SU-DHL-6 (cell line): ENCODE results near the gene UQCRFS1.
"Not testable (repeated sequence)": the region's sequence is repeated elsewhere in the genome, so short reads cannot be mapped to it uniquely, and the experiment has no call there.

Experiments
- H2AFZ ChIP-seq: fragments of 200-600 bp; sonication (generic); 2 replicates; pipeline ENCODE4 v1.6.1; 2014; ENCODE audit warnings: low read depth, mild to moderate bottlenecking, moderate library complexity, mixed read lengths, antibody characterized with exemption, low read length; ENCODE audit not compliant: severe bottlenecking
- H3F3A ChIP-seq: fragments of 200-600 bp; shearing (Covaris generic); 2 replicates; pipeline ENCODE4 v1.6.0; 2016; ENCODE audit warnings: antibody characterized with exemption, mild to moderate bottlenecking; ENCODE audit not compliant: insufficient read depth
- H3K27ac ChIP-seq: fragments of 200-600 bp; sonication (generic); 2 replicates; pipeline ENCODE4 v1.5.1; 2016; ENCODE audit warnings: low read depth, mild to moderate bottlenecking, low read length, moderate library complexity, mixed read lengths
- H3K27me3 ChIP-seq: fragments of 200-600 bp; sonication (generic), shearing (Covaris generic); 2 replicates; pipeline ENCODE4 v1.6.0; 2014; ENCODE audit warnings: mild to moderate bottlenecking, low read length
- H3K36me3 ChIP-seq: fragments of 200-600 bp; sonication (generic); 2 replicates; pipeline ENCODE4 v1.6.1; 2014; ENCODE audit warnings: mild to moderate bottlenecking, low read length, mixed read lengths
- H3K4me2 ChIP-seq: fragments of 300-600, 200-600 bp; shearing (Covaris generic), sonication (generic); 2 replicates; pipeline ENCODE4 v1.6.0; 2014; ENCODE audit warnings: low read length, low read depth, mild to moderate bottlenecking; ENCODE audit not compliant: poor library complexity, severe bottlenecking
- H3K4me3 ChIP-seq: fragments of 200-600 bp; sonication (generic); 2 replicates; pipeline ENCODE4 v1.5.1; 2014; ENCODE audit warnings: antibody characterized with exemption, low read length, mild to moderate bottlenecking, mixed read lengths; ENCODE audit not compliant: insufficient read depth, poor library complexity, severe bottlenecking
- H3K79me2 ChIP-seq: fragments of 200-600 bp; sonication (generic); 2 replicates; pipeline ENCODE4 v1.6.1; 2014; ENCODE audit warnings: mild to moderate bottlenecking, low read length, moderate library complexity; ENCODE audit not compliant: insufficient read depth
- H3K9ac ChIP-seq: fragments of 200-600 bp; sonication (generic); 2 replicates; pipeline ENCODE4 v1.7.0; 2014; ENCODE audit warnings: mild to moderate bottlenecking, low read length
- H3K9me2 ChIP-seq: fragments of 200-600 bp; sonication (generic); replicated peaks from 2 replicates; pipeline ENCODE4 v1.6.1; 2014; ENCODE audit warnings: low read length; ENCODE audit not compliant: insufficient read depth
- H3K9me3 ChIP-seq: fragments of 200-600 bp; sonication (generic); 2 replicates; pipeline ENCODE4 v1.6.1; 2014; ENCODE audit warnings: low read length, mixed read lengths; ENCODE audit not compliant: insufficient read depth
- H4K20me1 ChIP-seq: fragments of 200-600 bp; sonication (generic); 2 replicates; pipeline ENCODE4 v1.6.1; 2014; ENCODE audit warnings: low read depth, mild to moderate bottlenecking, antibody characterized with exemption, low read length, moderate library complexity, mixed read lengths
- EZH2phosphoT487 ChIP-seq: fragments of 200-600 bp; sonication (generic), shearing (Covaris generic); conservative IDR thresholded peaks from 2 replicates; pipeline ENCODE4 v1.6.1; 2018; ENCODE audit warnings: mild to moderate bottlenecking, antibody characterized with exemption, low read length, moderate library complexity, mixed read lengths
- TF ChIP-seq, protein P1 (sequence below): fragments of 200-600 bp; sonication (generic); IDR thresholded peaks from one replicate; pipeline ENCODE4 v1.5.1; 2017; ENCODE audit warnings: antibody characterized with exemption, mild to moderate bottlenecking, low read length, moderate library complexity; ENCODE audit not compliant: insufficient read depth, poor library complexity, severe bottlenecking

UQCRFS1 gene

DNA sequence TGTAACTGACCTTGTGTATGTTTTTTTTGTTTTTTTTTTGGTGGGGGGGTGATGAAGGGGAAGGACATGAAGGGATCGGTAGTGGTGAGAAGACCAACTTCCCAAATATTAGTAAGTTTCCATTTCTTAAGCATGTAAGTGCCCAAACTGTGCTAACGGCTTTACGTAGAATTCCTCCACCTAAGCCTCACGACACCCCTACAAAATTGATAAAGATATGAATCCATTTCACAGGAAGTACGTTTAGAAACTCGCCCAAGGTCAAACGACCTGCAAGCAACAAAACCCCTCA, 649 bp downstream of the UQCRFS1 start:
- H3K4me2 ChIP-seq = peak overlapping the region; percentile 71
- H2AFZ ChIP-seq = no peak overlapping the region
- H3K4me3 ChIP-seq = peak overlapping the region; percentile 84
- no peaks in the 10 kb centered on the region for H3K27me3 ChIP-seq
- H3F3A ChIP-seq = no peaks in the 10 kb centered on the region
- H3K9ac ChIP-seq = peak overlapping the region; percentile 94
- H3K36me3 ChIP-seq = peaks cover 6% of the 10 kb centered on the region; the same call in 1 of the 2 replicates
- H3K27ac ChIP-seq = peak overlapping the region; percentile 60
- H3K9me3 ChIP-seq = no peaks in the 10 kb centered on the region
- H4K20me1 ChIP-seq = peaks cover 20% of the 10 kb centered on the region
- peaks cover 48% of the 10 kb centered on the region for H3K79me2 ChIP-seq
- TF ChIP-seq, protein P1, sequence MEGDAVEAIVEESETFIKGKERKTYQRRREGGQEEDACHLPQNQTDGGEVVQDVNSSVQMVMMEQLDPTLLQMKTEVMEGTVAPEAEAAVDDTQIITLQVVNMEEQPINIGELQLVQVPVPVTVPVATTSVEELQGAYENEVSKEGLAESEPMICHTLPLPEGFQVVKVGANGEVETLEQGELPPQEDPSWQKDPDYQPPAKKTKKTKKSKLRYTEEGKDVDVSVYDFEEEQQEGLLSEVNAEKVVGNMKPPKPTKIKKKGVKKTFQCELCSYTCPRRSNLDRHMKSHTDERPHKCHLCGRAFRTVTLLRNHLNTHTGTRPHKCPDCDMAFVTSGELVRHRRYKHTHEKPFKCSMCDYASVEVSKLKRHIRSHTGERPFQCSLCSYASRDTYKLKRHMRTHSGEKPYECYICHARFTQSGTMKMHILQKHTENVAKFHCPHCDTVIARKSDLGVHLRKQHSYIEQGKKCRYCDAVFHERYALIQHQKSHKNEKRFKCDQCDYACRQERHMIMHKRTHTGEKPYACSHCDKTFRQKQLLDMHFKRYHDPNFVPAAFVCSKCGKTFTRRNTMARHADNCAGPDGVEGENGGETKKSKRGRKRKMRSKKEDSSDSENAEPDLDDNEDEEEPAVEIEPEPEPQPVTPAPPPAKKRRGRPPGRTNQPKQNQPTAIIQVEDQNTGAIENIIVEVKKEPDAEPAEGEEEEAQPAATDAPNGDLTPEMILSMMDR = no peak
- no peak for TF ChIP-seq EZH2phosphoT487
- H3K9me2 ChIP-seq = no peaks in the 10 kb centered on the region

DNA sequence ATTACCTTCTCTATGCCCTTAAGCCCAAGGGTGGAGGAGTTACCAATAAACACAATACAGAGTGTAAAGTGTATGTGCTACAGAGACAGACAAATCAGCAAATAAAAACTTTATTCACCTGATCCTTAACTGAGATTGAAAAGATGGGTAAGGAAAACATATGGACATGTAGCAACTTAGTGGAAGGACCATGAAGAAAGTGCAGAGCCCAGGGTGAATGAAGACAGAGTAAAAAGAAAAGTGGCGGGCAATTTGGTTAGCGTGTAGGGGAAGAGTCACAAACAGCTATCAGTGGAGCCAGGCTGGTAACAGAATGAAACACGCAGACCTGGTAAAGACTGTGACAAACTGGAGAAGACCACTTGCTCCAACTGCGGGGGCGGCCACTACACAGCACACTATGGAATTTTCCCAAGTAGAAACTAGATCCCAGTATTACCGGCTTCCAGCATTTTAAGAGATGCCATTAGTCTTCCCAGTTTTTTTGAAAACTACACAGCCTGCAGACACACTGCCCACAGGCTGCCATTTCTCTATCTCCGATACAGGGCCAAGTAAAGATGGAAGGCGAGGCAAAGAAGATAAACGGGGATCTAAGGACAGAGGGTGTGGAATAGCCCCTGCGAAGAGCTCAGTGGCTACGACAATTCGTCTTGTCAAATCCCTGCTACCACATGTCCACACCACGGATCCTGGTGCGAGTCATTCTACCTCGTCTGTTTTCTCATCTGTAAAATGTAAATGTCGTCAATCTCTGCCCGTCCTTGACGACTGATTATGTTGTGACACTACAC, 1.2 kb downstream of the UQCRFS1 start:
- Histone ChIP-seq H3F3A (no peaks in the 10 kb centered on the region), H3K79me2 (peaks cover 48% of the 10 kb centered on the region), H3K9me2 (no peaks in the 10 kb centered on the region), H3K27me3 (no peaks in the 10 kb centered on the region), H2AFZ (no peak overlapping the region), H3K27ac (no peak overlapping the region; the same call in 1 of the 2 replicates), H3K9ac (peak overlapping the region; percentile 94), H3K4me2 (peak overlapping the region; percentile 71), H3K36me3 (peaks cover 6% of the 10 kb centered on the region; the same call in 1 of the 2 replicates), H3K4me3 (peak overlapping the region; percentile 84), H4K20me1 (peaks cover 20% of the 10 kb centered on the region), H3K9me3 (no peaks in the 10 kb centered on the region)
- TF ChIP-seq, protein P1 = no peak
- no peak for TF ChIP-seq EZH2phosphoT487

DNA sequence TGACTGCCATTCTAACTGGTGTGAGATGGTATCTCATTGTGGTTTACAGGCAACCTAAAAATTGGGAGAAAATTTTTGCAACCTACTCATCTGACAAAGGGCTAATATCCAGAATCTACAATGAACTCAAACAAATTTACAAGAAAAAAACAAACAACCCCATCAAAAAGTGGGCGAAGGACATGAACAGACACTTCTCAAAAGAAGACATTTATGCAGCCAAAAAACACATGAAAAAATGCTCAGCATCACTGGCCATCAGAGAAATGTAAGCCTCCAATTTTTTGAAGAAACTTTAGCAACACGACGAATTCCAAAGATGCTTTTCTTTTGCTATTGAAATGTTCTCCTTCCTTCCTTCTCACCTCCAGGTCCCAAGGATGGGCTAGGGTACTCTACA, 1.9 kb downstream of the UQCRFS1 start:
- not testable (repeated sequence) for H3K9ac ChIP-seq, H3K27ac ChIP-seq, H3F3A ChIP-seq, H2AFZ ChIP-seq, H3K9me2 ChIP-seq, H3K9me3 ChIP-seq, H3K27me3 ChIP-seq
- peak overlapping the region; percentile 71 for H3K4me2 ChIP-seq
- H3K36me3 ChIP-seq = peaks cover 10% of the 10 kb centered on the region
- peaks cover 20% of the 10 kb centered on the region for H4K20me1 ChIP-seq
- H3K79me2 ChIP-seq = peaks cover 54% of the 10 kb centered on the region
- peak overlapping the region; percentile 84 for H3K4me3 ChIP-seq

DNA sequence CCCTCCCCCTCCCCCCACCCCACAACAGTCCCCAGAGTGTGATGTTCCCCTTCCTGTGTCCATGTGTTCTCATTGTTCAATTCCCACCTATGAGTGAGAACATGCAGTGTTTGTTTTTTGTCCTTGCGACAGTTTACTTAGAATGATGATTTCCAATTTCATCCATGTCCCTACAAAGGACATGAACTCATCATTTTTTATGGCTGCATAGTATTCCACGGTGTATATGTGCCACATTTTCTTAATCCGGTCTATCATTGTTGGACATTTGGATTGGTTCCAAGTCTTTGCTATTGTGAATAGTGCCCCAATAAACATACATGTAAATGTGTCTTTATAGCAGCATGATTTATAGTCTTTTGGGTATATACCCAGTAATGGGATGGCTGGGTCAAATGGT, 2.4 kb downstream of the UQCRFS1 start:
- H3K27ac ChIP-seq, H3K9me2 ChIP-seq, H3K4me3 ChIP-seq, H3K4me2 ChIP-seq, H2AFZ ChIP-seq, H3F3A ChIP-seq, H3K9ac ChIP-seq, H3K27me3 ChIP-seq, H3K9me3 ChIP-seq: not testable (repeated sequence)
- Histone ChIP-seq H3K36me3 (peaks cover 12% of the 10 kb centered on the region), H3K79me2 (peaks cover 55% of the 10 kb centered on the region), H4K20me1 (peaks cover 24% of the 10 kb centered on the region)

DNA sequence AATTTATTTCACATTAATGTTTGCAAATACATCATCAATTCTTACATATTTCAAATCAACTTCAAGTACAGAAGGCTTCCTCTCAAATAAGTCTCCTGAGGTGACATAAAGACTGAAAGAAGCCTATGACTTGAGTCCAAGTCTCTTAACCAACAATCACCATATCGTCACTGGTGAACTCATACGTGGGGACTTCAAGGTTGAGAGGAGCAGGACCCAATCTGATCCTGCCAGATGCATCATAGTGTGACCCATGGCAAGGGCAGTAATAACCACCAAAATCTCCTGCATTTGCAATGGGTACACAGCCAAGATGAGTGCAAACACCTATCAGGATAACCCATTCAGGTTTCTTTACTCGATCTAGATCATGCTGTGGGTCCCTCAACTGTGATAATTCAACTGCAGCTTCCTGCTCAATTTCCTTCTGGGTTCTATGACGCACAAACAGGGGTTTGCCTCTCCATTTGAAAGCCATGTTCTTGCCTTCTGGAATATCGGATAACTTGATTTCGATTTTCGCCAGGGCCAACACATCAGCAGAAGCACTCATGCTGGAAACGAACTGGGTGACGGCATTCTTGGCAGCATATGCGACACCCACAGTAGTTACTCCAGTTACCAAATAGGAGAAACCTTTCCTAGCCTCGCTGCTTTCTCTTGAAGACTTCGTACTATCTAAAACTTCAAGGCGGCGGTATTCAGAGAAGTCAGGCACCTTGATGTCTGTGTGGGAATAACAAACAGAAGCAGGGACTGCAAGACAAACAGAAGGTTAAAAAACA, 5.4 kb downstream of the UQCRFS1 start:
- H3K4me3 ChIP-seq, H3K9me3 ChIP-seq, H3K4me2 ChIP-seq, H3K27ac ChIP-seq, H3F3A ChIP-seq, H3K27me3 ChIP-seq, H2AFZ ChIP-seq, H3K9ac ChIP-seq, H3K9me2 ChIP-seq: not testable (repeated sequence)
- H3K36me3 ChIP-seq = peaks cover 12% of the 10 kb centered on the region
- H3K79me2 ChIP-seq = peaks cover 52% of the 10 kb centered on the region
- peaks cover 28% of the 10 kb centered on the region for H4K20me1 ChIP-seq
